Ascending aorta (tissue), 2 donors: ENCODE results near the gene DLX3. TPM values are rescaled to one million over a fixed set of nuclear protein-coding genes. Genes with fewer than 3 reads are reported as not detected.

Experiments
- DNase-seq, 2 donors: peaks; one replicate each; pipeline ENCODE4 v3.0.0-alpha.2; 2019; ENCODE audit warnings: low spot score in 2 of 2
- H3K27ac ChIP-seq, 2 donors: fragments of 200-600 bp; sonication (generic); one replicate each; pipeline ENCODE4 v1.5.1; 2016 to 2017; ENCODE audit warnings: mild to moderate bottlenecking in 1 of 2
- H3K27me3 ChIP-seq: fragments of 200-600 bp; sonication (generic); one replicate; pipeline ENCODE4 v1.5.1; 2017
- H3K36me3 ChIP-seq, 2 donors: fragments of 200-600 bp; sonication (generic); one replicate each; pipeline ENCODE4 v1.5.1; 2016
- H3K4me1 ChIP-seq, 2 donors: fragments of 200-600 bp; sonication (generic); one replicate each; pipeline ENCODE4 v1.5.1; 2016 to 2017; ENCODE audit warnings: mild to moderate bottlenecking in 1 of 2
- H3K4me3 ChIP-seq, 2 donors: fragments of 200-600 bp; sonication (generic); one replicate each; pipeline ENCODE4 v1.5.1; 2016 to 2017; ENCODE audit warnings: mild to moderate bottlenecking in 1 of 2
- H3K9me3 ChIP-seq, 2 donors: fragments of 200-600 bp; sonication (generic); one replicate each; pipeline ENCODE4 v1.5.1; 2016
- intact Hi-C: fragments of 100-400 bp; cut with DNase I; formaldehyde crosslinking; loops from one replicate; pipeline ENCODE4 v1.15.1; 2023
- total RNA-seq: library from RNA; depleted of rRNA; stranded (reverse); fragments of >200 nt; gene quantifications from one replicate; pipeline ENCODE4 v1.1.0, GENCODE V29; 2016
- TF ChIP-seq, protein P1 (sequence below), 3 experiments: fragments of 200-600 bp in 2 of 3; fragments of 450-650 bp in 1 of 3; sonication (generic) in 2 of 3; IDR thresholded peaks; one replicate each; pipeline ENCODE4 v1.5.1; 2016 to 2019; ENCODE audit warnings: antibody characterized with exemption in 3 of 3, mild to moderate bottlenecking in 1 of 3, moderate library complexity in 1 of 3

The DLX3 gene
- total RNA-seq, 1 donor from 2014 or later, result 1.6 TPM

DNA sequence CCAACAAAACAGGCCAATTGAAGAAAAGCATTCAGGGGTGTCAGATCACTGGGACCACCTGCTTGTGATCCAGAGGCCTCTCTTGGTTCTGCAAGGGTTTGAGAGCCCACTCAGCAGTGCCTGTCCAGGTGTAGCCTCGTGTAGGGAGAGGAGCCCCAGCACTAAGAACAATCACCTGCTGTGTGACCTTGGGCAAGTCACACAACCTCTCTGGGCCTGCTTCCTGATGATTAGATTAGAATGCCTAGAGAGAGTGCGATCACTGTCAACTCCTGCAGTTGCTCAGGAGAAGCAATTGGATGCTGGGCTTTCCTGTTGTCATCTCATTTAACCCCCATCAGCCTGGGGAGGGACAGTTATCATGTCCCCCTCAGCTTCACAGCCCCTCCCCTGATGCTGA is 10.2 kb downstream of the DLX3 start:
- H3K27me3 ChIP-seq, result no peaks in the 10 kb centered on the region
- no peak for DNase-seq
- intact Hi-C loops, result no loop called here

DNA sequence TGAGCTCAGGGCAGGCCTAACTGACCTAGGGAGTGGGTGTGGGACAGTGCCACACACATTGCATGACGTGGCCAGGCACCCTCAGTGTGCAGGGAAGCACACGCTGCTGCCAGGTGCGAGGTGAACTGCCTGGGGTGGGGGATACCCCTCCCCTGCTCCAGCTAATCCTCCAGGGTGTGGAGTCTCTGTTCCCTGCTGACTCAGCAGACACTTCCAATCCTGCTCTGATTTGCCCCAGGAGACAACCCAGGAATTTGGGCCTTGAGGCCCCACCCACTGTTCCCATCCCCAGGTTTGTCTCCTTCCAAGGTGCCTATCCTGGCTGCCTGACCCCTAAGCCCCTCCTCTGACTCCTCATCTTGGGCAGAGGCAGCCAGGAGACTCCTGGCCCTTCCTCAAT is 10.7 kb downstream of the DLX3 start:
- H3K4me1 ChIP-seq, result peaks cover 0 to 4% of the 10 kb centered on the region in 2 donors
- no peaks in the 10 kb centered on the region for H3K27me3 ChIP-seq
- H3K9me3 ChIP-seq, result no peaks in the 10 kb centered on the region
- no peaks in the 10 kb centered on the region for H3K36me3 ChIP-seq
- H3K27ac ChIP-seq, result no peak overlapping the region
- DNase-seq, result no peak
- intact Hi-C loops, result no loop called here
- no peak overlapping the region for H3K4me3 ChIP-seq
- TF ChIP-seq, protein P1, sequence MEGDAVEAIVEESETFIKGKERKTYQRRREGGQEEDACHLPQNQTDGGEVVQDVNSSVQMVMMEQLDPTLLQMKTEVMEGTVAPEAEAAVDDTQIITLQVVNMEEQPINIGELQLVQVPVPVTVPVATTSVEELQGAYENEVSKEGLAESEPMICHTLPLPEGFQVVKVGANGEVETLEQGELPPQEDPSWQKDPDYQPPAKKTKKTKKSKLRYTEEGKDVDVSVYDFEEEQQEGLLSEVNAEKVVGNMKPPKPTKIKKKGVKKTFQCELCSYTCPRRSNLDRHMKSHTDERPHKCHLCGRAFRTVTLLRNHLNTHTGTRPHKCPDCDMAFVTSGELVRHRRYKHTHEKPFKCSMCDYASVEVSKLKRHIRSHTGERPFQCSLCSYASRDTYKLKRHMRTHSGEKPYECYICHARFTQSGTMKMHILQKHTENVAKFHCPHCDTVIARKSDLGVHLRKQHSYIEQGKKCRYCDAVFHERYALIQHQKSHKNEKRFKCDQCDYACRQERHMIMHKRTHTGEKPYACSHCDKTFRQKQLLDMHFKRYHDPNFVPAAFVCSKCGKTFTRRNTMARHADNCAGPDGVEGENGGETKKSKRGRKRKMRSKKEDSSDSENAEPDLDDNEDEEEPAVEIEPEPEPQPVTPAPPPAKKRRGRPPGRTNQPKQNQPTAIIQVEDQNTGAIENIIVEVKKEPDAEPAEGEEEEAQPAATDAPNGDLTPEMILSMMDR (IDR thresholded peaks at IDR 0.05), result no peak

More for the DNA sequence above, 10.2 kb downstream of the DLX3 start:
- H3K4me3 ChIP-seq, result no peak overlapping the region
- no peaks in the 10 kb centered on the region for H3K9me3 ChIP-seq
- no peak overlapping the region for H3K27ac ChIP-seq
- H3K4me1 ChIP-seq, result peaks cover 0 to 4% of the 10 kb centered on the region in 2 donors
- TF ChIP-seq, protein P1 (IDR thresholded peaks at IDR 0.05), result no peak
- H3K36me3 ChIP-seq, result no peaks in the 10 kb centered on the region

DNA sequence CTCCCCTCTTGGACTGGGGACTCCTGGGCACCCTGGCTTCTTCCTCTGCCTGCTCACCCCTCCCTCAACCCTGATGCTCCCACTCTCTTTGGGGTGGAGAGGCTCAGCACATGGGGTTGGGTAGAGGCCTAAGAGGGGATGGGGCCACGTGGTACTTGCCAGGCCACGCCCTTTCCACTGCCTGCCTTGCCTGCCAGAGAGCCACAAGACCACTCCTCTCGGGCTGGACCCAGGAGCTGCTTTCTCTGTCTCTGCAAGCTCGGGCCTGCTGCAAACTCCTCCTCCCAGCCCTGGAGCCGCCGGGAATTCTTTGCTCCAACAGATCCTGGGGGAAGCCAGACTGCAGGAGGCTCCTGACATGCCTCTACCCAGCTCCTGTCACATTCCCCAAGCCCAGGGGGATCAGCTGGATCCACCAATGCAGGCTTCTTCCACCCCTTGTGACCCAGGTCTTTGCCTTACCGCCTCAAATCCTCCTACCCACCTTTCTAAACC is 14.3 kb downstream of the DLX3 start:
- intact Hi-C loops, result no loop called here
- H3K27ac ChIP-seq, result no peak overlapping the region
- TF ChIP-seq, protein P1 (IDR thresholded peaks at IDR 0.05), result no peak
- H3K4me1 ChIP-seq, result no peaks in the 10 kb centered on the region
- no peak for DNase-seq
- H3K27me3 ChIP-seq, result no peaks in the 10 kb centered on the region
- H3K9me3 ChIP-seq, result no peaks in the 10 kb centered on the region
- no peak overlapping the region for H3K4me3 ChIP-seq
- no peaks in the 10 kb centered on the region for H3K36me3 ChIP-seq

DNA sequence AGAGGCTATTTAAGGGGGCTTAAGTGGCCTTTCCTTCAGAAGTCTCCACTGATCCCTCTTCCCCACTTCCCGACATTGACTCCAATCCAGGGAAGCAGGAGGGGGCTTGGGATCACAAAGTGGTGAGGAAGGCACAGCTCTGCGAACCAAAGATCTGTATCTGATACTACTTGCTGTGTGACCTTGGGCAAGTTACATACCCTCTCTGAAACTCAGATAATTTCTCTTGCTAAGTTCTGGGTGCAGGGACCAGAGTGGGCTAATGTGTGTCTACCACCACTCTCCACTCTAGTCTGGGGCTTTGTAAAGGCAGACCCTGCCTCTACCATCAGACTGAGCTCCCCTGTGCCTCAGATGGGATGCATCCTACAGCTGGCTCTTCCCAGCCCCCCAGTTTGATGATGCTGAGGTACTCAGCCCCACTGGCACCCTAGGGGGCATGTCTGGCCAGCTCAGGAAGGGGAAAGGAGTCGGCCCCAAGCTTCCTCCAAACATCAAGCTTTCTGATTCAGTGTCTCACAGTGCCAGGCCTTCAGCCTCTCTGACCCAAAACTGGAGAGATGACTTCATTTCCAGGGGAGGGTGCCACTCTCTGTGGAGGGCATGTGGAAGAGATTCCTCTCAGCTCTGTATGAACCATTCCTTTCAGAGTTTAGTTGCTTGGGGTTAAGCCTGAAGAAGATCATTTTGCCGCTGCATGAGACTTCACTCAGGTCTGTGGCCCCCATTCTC is 15.1 kb downstream of the DLX3 start:
- Histone ChIP-seq H3K4me3 (no peak overlapping the region), H3K27me3 (no peaks in the 10 kb centered on the region), H3K27ac (no peak overlapping the region), H3K4me1 (no peaks in the 10 kb centered on the region), H3K9me3 (no peaks in the 10 kb centered on the region), H3K36me3 (no peaks in the 10 kb centered on the region)
- DNase-seq, result no peak
- TF ChIP-seq, protein P1 (IDR thresholded peaks at IDR 0.05), result no peak
- intact Hi-C loops, result no loop called here

DNA sequence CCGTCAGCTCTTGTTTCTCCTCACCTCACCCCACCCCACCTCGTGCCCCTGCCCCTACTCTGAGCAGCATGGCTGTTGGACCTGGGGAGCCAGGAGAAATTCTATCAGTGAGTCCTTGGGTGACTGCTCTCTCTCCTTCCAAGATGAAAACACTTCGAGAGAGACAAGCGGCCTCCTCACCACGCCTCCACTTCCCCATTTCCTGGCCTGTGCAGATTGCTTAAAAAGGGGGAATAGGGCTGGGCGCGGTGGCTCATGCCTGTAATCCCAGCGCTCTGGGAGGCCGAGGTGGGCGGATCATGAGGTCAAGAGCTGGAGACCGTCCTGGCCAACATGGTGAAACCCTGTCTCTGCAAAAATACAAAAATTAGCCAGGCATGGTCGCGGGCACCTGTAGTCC is 16.5 kb downstream of the DLX3 start:
- Histone ChIP-seq H3K27me3 (no peaks in the 10 kb centered on the region), H3K9me3 (no peaks in the 10 kb centered on the region), H3K36me3 (no peaks in the 10 kb centered on the region), H3K4me1 (no peaks in the 10 kb centered on the region), H3K27ac (no peak overlapping the region), H3K4me3 (no peak overlapping the region)
- intact Hi-C loops, result no loop called here
- DNase-seq, result no peak
- TF ChIP-seq, protein P1 (IDR thresholded peaks at IDR 0.05), result no peak
